Measurements from ENCODE around the gene NELFE. TPM values are rescaled to one million over a fixed set of nuclear protein-coding genes. Genes with fewer than 3 reads are reported as not detected.

Gene NELFE
- total RNA-seq, 1 experiment from 2014 or later: 50.8 TPM

DNA sequence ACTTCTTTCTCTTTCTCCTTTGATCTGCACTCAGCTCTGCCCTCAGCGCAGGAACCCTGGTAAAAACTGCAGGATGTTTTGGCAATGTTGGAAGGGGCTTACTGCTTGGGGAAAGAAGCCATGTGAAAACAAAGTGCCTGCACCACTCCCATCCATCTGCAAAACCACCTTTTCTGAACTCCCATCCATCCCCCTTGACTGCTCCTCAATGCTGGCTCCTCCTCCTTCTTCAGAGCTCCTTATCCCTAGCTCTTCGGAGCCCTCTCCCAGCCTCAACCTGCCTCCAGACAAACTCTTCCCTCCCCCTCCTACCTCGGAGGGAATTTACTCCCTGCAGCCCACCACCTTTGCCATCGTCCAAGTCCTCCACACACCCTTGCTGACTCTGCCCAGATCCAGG lies 52.6 kb downstream of the NELFE start:
- no peaks in the 10 kb centered on the region for H3K36me3 ChIP-seq (ENCODE audit: low read depth)
- DNase-seq: no peak
- no peak overlapping the region for H2AFZ ChIP-seq
- H3K4me1 ChIP-seq (replicated peaks; ENCODE audit: insufficient read depth): peaks cover 24% of the 10 kb centered on the region; the same call in 1 of the 2 replicates
- no peak overlapping the region for H3K27ac ChIP-seq
- H3K9me2 ChIP-seq (ENCODE audit: insufficient read depth): no peaks in the 10 kb centered on the region
- no peak overlapping the region for H3K4me3 ChIP-seq
- peaks cover 32% of the 10 kb centered on the region for H3F3A ChIP-seq (ENCODE audit: insufficient read depth, low read depth)
- H3K79me2 ChIP-seq (ENCODE audit: low read depth): peaks cover 3% of the 10 kb centered on the region; the same call in 1 of the 2 replicates
- H3K27me3 ChIP-seq (ENCODE audit: insufficient read depth, low read depth): no peaks in the 10 kb centered on the region
- H3K4me2 ChIP-seq: no peak overlapping the region
- TF ChIP-seq, protein P1, sequence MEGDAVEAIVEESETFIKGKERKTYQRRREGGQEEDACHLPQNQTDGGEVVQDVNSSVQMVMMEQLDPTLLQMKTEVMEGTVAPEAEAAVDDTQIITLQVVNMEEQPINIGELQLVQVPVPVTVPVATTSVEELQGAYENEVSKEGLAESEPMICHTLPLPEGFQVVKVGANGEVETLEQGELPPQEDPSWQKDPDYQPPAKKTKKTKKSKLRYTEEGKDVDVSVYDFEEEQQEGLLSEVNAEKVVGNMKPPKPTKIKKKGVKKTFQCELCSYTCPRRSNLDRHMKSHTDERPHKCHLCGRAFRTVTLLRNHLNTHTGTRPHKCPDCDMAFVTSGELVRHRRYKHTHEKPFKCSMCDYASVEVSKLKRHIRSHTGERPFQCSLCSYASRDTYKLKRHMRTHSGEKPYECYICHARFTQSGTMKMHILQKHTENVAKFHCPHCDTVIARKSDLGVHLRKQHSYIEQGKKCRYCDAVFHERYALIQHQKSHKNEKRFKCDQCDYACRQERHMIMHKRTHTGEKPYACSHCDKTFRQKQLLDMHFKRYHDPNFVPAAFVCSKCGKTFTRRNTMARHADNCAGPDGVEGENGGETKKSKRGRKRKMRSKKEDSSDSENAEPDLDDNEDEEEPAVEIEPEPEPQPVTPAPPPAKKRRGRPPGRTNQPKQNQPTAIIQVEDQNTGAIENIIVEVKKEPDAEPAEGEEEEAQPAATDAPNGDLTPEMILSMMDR (conservative IDR thresholded peaks at IDR 0.05): no peak
- no peak for TF ChIP-seq EZH2 (IDR thresholded peaks at IDR 0.05; ENCODE audit: low read depth)
- H3K9me3 ChIP-seq (ENCODE audit: insufficient read depth, low read depth): no peaks in the 10 kb centered on the region
- intact Hi-C loops (cut with micrococcal nuclease; ENCODE audit: unreplicated experiment): no loop called here
- no TSS peak for BruUV-seq (replicated peaks)
- ChIA-PET POLR2A (ENCODE audit: unreplicated experiment) (no interaction called here), CTCF (no interaction called here)
- H4K20me1 ChIP-seq (ENCODE audit: insufficient read depth): no peaks in the 10 kb centered on the region

DNA sequence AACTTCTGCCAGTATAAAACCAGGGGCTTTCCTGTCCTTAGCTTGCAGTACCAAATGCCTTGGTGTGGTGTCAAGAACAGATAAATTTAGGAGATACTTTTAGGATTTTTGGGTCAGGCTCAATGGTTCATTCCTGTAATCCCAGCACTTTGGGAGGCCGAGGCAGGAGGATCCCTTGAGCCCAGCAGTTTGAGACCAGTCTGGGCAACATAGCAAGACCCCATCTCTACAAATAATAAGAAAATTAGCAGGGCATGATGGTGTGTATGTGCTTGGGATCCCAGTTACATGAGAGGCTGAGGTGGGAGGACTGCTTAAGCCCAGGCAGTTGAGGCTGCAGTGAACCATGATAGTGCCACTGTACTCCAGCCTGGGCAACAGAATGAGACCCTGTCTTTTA lies 53.7 kb downstream of the NELFE start:
- Histone ChIP-seq H3K9me2 (ENCODE audit: insufficient read depth) (no peaks in the 10 kb centered on the region), H3K27ac (no peak overlapping the region), H4K20me1 (ENCODE audit: insufficient read depth) (no peaks in the 10 kb centered on the region), H3F3A (ENCODE audit: insufficient read depth, low read depth) (peaks cover 24% of the 10 kb centered on the region), H3K9me3 (ENCODE audit: insufficient read depth, low read depth) (no peaks in the 10 kb centered on the region), H3K4me1 (replicated peaks; ENCODE audit: insufficient read depth) (peaks cover 18% of the 10 kb centered on the region; the same call in 1 of the 2 replicates), H2AFZ (no peak overlapping the region), H3K79me2 (ENCODE audit: low read depth) (peaks cover 6% of the 10 kb centered on the region; the same call in 1 of the 2 replicates), H3K36me3 (ENCODE audit: low read depth) (no peaks in the 10 kb centered on the region), H3K4me2 (no peak overlapping the region), H3K4me3 (no peak overlapping the region), H3K27me3 (ENCODE audit: insufficient read depth, low read depth) (no peaks in the 10 kb centered on the region)
- intact Hi-C loops (cut with micrococcal nuclease; ENCODE audit: unreplicated experiment): no loop called here
- ChIA-PET POLR2A (ENCODE audit: unreplicated experiment) (no interaction called here), CTCF (no interaction called here)
- no peak for DNase-seq
- TF ChIP-seq, protein P1 (conservative IDR thresholded peaks at IDR 0.05): no peak
- no peak for TF ChIP-seq EZH2 (IDR thresholded peaks at IDR 0.05; ENCODE audit: low read depth)
- BruUV-seq (replicated peaks): no TSS peak

DNA sequence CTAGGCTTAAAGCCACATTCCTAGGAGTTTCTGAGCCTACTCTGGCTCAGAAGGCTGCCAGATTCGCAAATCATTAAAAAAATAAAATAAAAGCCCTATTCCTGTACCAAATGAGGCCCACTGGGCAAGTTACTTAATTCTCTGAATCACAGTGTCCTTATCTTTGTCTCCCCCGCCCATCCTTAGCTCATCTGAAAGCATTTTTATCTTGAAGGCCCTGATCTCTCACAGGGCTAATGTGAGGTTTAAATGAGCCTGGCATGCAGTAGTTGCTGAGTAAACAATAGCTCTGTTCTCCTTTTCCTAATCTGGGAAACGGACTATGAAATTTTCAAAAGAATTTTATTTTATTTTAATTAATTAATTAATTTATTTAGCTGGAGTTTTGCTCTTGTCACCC lies 54.8 kb downstream of the NELFE start:
- Histone ChIP-seq H3K4me1 (replicated peaks; ENCODE audit: insufficient read depth) (peaks cover 22% of the 10 kb centered on the region; the same call in 1 of the 2 replicates), H3K79me2 (ENCODE audit: low read depth) (peaks cover 9% of the 10 kb centered on the region; the same call in 1 of the 2 replicates), H3K4me3 (no peak overlapping the region), H3K27ac (no peak overlapping the region), H3K36me3 (ENCODE audit: low read depth) (no peaks in the 10 kb centered on the region), H4K20me1 (ENCODE audit: insufficient read depth) (no peaks in the 10 kb centered on the region), H3K9me2 (ENCODE audit: insufficient read depth) (no peaks in the 10 kb centered on the region), H3K27me3 (ENCODE audit: insufficient read depth, low read depth) (no peaks in the 10 kb centered on the region), H2AFZ (no peak overlapping the region), H3K4me2 (no peak overlapping the region), H3F3A (ENCODE audit: insufficient read depth, low read depth) (peaks cover 22% of the 10 kb centered on the region), H3K9me3 (ENCODE audit: insufficient read depth, low read depth) (no peaks in the 10 kb centered on the region)
- intact Hi-C loops (cut with micrococcal nuclease; ENCODE audit: unreplicated experiment): loop anchor here (2.0 kb wide), 1 partner anchor 49 kb away; no protein-coding TSS in a partner anchor
- TF ChIP-seq, protein P1 (conservative IDR thresholded peaks at IDR 0.05): no peak
- no peak for TF ChIP-seq EZH2 (IDR thresholded peaks at IDR 0.05; ENCODE audit: low read depth)
- CTCF ChIA-PET: interaction anchor here (0.6 kb wide), 1 partner anchor 10 kb away, joined by 5 read pairs; no protein-coding TSS in a partner anchor
- POLR2A ChIA-PET (ENCODE audit: unreplicated experiment): no interaction called here
- no peak for DNase-seq
- BruUV-seq (replicated peaks): no TSS peak

Small RNAs within 50 kb of the gene (microRNA-seq; reads per million reads assigned to microRNA genes)
- not detected for gene MIR1236 (ENCODE audit: borderline number of aligned reads, borderline replicate concordance)

Other genes with a start within 250 kb of the NELFE start
- not detected in 2 replicates for gene LY6G6D, start 243.6 kb downstream of the NELFE start, total RNA-seq (2021)
- gene LY6G6C, start 237.2 kb downstream of the NELFE start, total RNA-seq (2021): 1.2 and 2.1 TPM in 2 replicates
- 0.43 and 0.59 TPM in 2 replicates for gene MPIG6B, start 235.6 kb downstream of the NELFE start, total RNA-seq (2021)
- 58.3 and 99.6 TPM in 2 replicates for gene DDAH2, start 229.7 kb downstream of the NELFE start, total RNA-seq (2021)
- 546 and 599 TPM in 2 replicates for gene CLIC1, start 222.4 kb downstream of the NELFE start, total RNA-seq (2021)
- 50.0 and 68.8 TPM in 2 replicates for gene MSH5, start 219.0 kb downstream of the NELFE start, total RNA-seq (2021)
- gene SAPCD1, start 196.3 kb downstream of the NELFE start, total RNA-seq (2021): 11.1 and 16.9 TPM in 2 replicates
- 6.0 and 9.6 TPM in 2 replicates for gene VWA7, start 181.6 kb downstream of the NELFE start, total RNA-seq (2021)
- 99.6 and 124 TPM in 2 replicates for gene VARS1, start 163.2 kb downstream of the NELFE start, total RNA-seq (2021)
- gene LSM2, start 152.0 kb downstream of the NELFE start, total RNA-seq (2021): 67.5 and 74.3 TPM in 2 replicates
- 2.3 and 2.6 TPM in 2 replicates for gene HSPA1L, start 143.7 kb downstream of the NELFE start, total RNA-seq (2021)
- 378 and 385 TPM in 2 replicates for gene HSPA1A, start 143.4 kb downstream of the NELFE start, total RNA-seq (2021)
- gene HSPA1B, start 131.2 kb downstream of the NELFE start, total RNA-seq (2021): 334 and 340 TPM in 2 replicates
- 23.1 and 23.4 TPM in 2 replicates for gene NEU1, start 96.2 kb downstream of the NELFE start, total RNA-seq (2021)
- gene SLC44A4, start 80.0 kb downstream of the NELFE start, total RNA-seq (2021): 44.4 and 44.9 TPM in 2 replicates
- 57.3 and 68.3 TPM in 2 replicates for gene EHMT2, start 61.3 kb downstream of the NELFE start, total RNA-seq (2021)
- 16.2 and 20.3 TPM in 2 replicates for gene ZBTB12, start 56.9 kb downstream of the NELFE start, total RNA-seq (2021)
- 0.96 and 2.4 TPM in 2 replicates for gene C2, start 31.3 kb downstream of the NELFE start, total RNA-seq (2021)
- 22.6 and 25.5 TPM in 2 replicates for gene CFB, start 12.9 kb downstream of the NELFE start, total RNA-seq (2021)
- gene SKIC2, start 204 bp upstream of the NELFE start, total RNA-seq (2021): 67.9 and 86.0 TPM in 2 replicates
- gene DXO, start 13.2 kb upstream of the NELFE start, total RNA-seq (2021): 24.5 and 36.0 TPM in 2 replicates
- gene C4A, start 23.1 kb upstream of the NELFE start, total RNA-seq (2021): 7.0 and 9.3 TPM in 2 replicates
- gene C4B, start 55.8 kb upstream of the NELFE start, total RNA-seq (2021): 7.5 and 8.3 TPM in 2 replicates
- 0.33 TPM in 1 of 2 replicates, not detected in the other for gene CYP21A2, start 79.4 kb upstream of the NELFE start, total RNA-seq (2021)
- gene TNXB, start 150.4 kb upstream of the NELFE start, total RNA-seq (2021): 15.1 and 22.1 TPM in 2 replicates
- gene ATF6B, start 169.3 kb upstream of the NELFE start, total RNA-seq (2021): 87.2 and 102 TPM in 2 replicates
- 11.6 and 12.6 TPM in 2 replicates for gene FKBPL, start 171.3 kb upstream of the NELFE start, total RNA-seq (2021)
- 12.6 and 15.9 TPM in 2 replicates for gene PRRT1, start 193.0 kb upstream of the NELFE start, total RNA-seq (2021)
- gene PPT2, start 195.2 kb upstream of the NELFE start, total RNA-seq (2021): 38.2 and 42.5 TPM in 2 replicates
- 23.3 and 26.0 TPM in 2 replicates for gene EGFL8, start 205.6 kb upstream of the NELFE start, total RNA-seq (2021)
- 58.9 and 61.7 TPM in 2 replicates for gene AGPAT1, start 217.1 kb upstream of the NELFE start, total RNA-seq (2021)
- 45.6 and 51.3 TPM in 2 replicates for gene RNF5, start 219.4 kb upstream of the NELFE start, total RNA-seq (2021)
- gene AGER, start 225.3 kb upstream of the NELFE start, total RNA-seq (2021): 18.1 and 20.4 TPM in 2 replicates
- gene PBX2, start 231.2 kb upstream of the NELFE start, total RNA-seq (2021): 88.2 and 89.3 TPM in 2 replicates
- gene GPSM3, start 233.7 kb upstream of the NELFE start, total RNA-seq (2021): 8.6 and 10.4 TPM in 2 replicates

Data from PC-9 (cell line).